IMR-90 (cell line): ENCODE measurements around the gene PPP1R16B. TPM values are rescaled to one million over a fixed set of nuclear protein-coding genes. Genes with fewer than 3 reads are reported as not detected.

Experiments
- ATAC-seq: fragments of 200-7000 bp; cut with Tn5 transposase; 2 replicates; pipeline ENCODE4 v1.9.1; 2020; ENCODE audit warnings: low read depth, mild to moderate bottlenecking, moderate library complexity
- BruUV-seq: library from RNA; stranded (reverse); fragments of 400-500 nt; replicated peaks from 2 replicates; lab custom pipeline; 2021; lab: Mats Ljungman, UMichigan
- CTCF ChIA-PET: fragments of 300-600 bp; formaldehyde crosslinking; extraction: SDS; loops from one replicate; lab custom pipeline; 2021; ENCODE audit warnings: antibody characterized with exemption; lab: Yijun Ruan, JAX
- POLR2A ChIA-PET: fragments of 300-600 bp; sonication (Branson Sonifier 250); formaldehyde crosslinking; loops from one replicate; lab custom pipeline; 2022; ENCODE audit warnings: antibody characterized with exemption; ENCODE audit not compliant: unreplicated experiment; lab: Charles Lee
- DNase-seq: peaks from one replicate; pipeline ENCODE4 v3.0.0; 2013
- H2AFZ ChIP-seq: replicated peaks from 2 replicates; pipeline ENCODE3; 2013; ENCODE audit warnings: low read length, mild to moderate bottlenecking; ENCODE audit not compliant: poor library complexity
- H2AK5ac ChIP-seq: 2 replicates; pipeline ENCODE4 v1.6.1; 2013; ENCODE audit warnings: low read depth, low read length, inconsistent platforms
- H2AK9ac ChIP-seq: replicated peaks from 2 replicates; pipeline ENCODE3; 2013; ENCODE audit warnings: mild to moderate bottlenecking, low read depth, low read length, moderate library complexity; ENCODE audit not compliant: poor library complexity
- H2BK120ac ChIP-seq: 2 replicates; pipeline ENCODE4 v1.6.1; 2013; ENCODE audit warnings: low read depth, low read length, inconsistent platforms
- H2BK15ac ChIP-seq: 3 replicates; pipeline ENCODE4 v1.6.1; 2013; ENCODE audit warnings: low read depth, low read length, inconsistent platforms
- H2BK20ac ChIP-seq: 2 replicates; pipeline ENCODE4 v1.6.1; 2013; ENCODE audit warnings: low read depth, mild to moderate bottlenecking, inconsistent platforms, low read length, moderate library complexity
- H2BK5ac ChIP-seq: 2 replicates; pipeline ENCODE4 v1.6.1; 2013; ENCODE audit warnings: mild to moderate bottlenecking, low read depth, low read length, inconsistent platforms; ENCODE audit not compliant: poor library complexity, severe bottlenecking
- H3K14ac ChIP-seq: replicated peaks from 2 replicates; pipeline ENCODE4 v1.6.1; 2013; ENCODE audit warnings: low read depth, low read length, inconsistent platforms
- H3K18ac ChIP-seq: 2 replicates; pipeline ENCODE4 v1.6.1; 2013; ENCODE audit warnings: low read depth, low read length, control low read depth
- H3K23ac ChIP-seq: 2 replicates; pipeline ENCODE4 v1.6.1; 2013; ENCODE audit warnings: low read depth, low read length, inconsistent platforms
- H3K27ac ChIP-seq: 2 replicates; pipeline ENCODE4 v1.5.1; 2013; ENCODE audit warnings: mild to moderate bottlenecking, control low read depth, low read length; ENCODE audit not compliant: insufficient read depth
- H3K27me3 ChIP-seq: 2 replicates; pipeline ENCODE4 v1.6.1; 2013; ENCODE audit warnings: low read length; ENCODE audit not compliant: control insufficient read depth, insufficient read depth
- H3K36me3 ChIP-seq: 2 replicates; pipeline ENCODE4 v1.6.1; 2013; ENCODE audit warnings: low read length, mixed read lengths; ENCODE audit not compliant: control insufficient read depth, insufficient read depth
- H3K4ac ChIP-seq: 2 replicates; pipeline ENCODE4 v1.6.1; 2013; ENCODE audit warnings: low read depth, low read length, inconsistent platforms
- H3K4me1 ChIP-seq: 2 replicates; pipeline ENCODE4 v1.6.1; 2013; ENCODE audit warnings: low read length, mixed read lengths; ENCODE audit not compliant: control insufficient read depth, insufficient read depth
- H3K4me2 ChIP-seq: 2 replicates; pipeline ENCODE4 v1.6.1; 2013; ENCODE audit warnings: low read depth, mild to moderate bottlenecking, control low read depth, low read length, moderate library complexity
- H3K4me3 ChIP-seq: 2 replicates; pipeline ENCODE4 v1.5.1; 2013; ENCODE audit warnings: low read depth, mild to moderate bottlenecking, control low read depth, low read length, moderate library complexity; ENCODE audit not compliant: insufficient read depth
- H3K56ac ChIP-seq: 2 replicates; pipeline ENCODE4 v1.6.1; 2013; ENCODE audit warnings: low read length, inconsistent platforms; ENCODE audit not compliant: insufficient read depth; ENCODE audit errors: extremely low read depth
- H3K79me1 ChIP-seq, 2 experiments: 2 replicates each; pipeline ENCODE4 v1.6.1; 2013; ENCODE audit warnings: low read length in 2 of 2, inconsistent platforms in 1 of 2, low read depth in 1 of 2
- H3K9ac ChIP-seq: 2 replicates; pipeline ENCODE4 v1.6.1; 2013; ENCODE audit warnings: low read depth, low read length, control low read depth
- H3K9me1 ChIP-seq: 2 replicates; pipeline ENCODE4 v1.6.1; 2013; ENCODE audit warnings: low read length, inconsistent platforms; ENCODE audit not compliant: insufficient read depth
- H3K9me3 ChIP-seq: 2 replicates; pipeline ENCODE4 v1.6.1; 2013; ENCODE audit warnings: low read length; ENCODE audit not compliant: control insufficient read depth, insufficient read depth
- H4K20me1 ChIP-seq: 2 replicates; pipeline ENCODE4 v1.6.1; 2013; ENCODE audit warnings: low read length, inconsistent platforms; ENCODE audit not compliant: insufficient read depth
- H4K5ac ChIP-seq: 2 replicates; pipeline ENCODE4 v1.6.1; 2013; ENCODE audit warnings: mild to moderate bottlenecking, low read depth, low read length, control low read depth
- H4K8ac ChIP-seq, 2 experiments: 2 replicates each; pipeline ENCODE4 v1.6.1; 2013; ENCODE audit warnings: low read depth in 2 of 2, low read length in 2 of 2, control low read depth in 1 of 2, inconsistent platforms in 1 of 2
- H4K91ac ChIP-seq: 2 replicates; pipeline ENCODE4 v1.6.1; 2013; ENCODE audit warnings: low read depth, low read length, inconsistent platforms; ENCODE audit not compliant: insufficient read depth
- CTCF ChIP-seq: conservative IDR thresholded peaks from 2 replicates; pipeline ENCODE4 v1.5.1; 2012; ENCODE audit warnings: mild to moderate bottlenecking, low read depth, low read length, improper control_type of control experiment
- ELK1 ChIP-seq: fragments of 150-350 bp; IDR thresholded peaks from 2 replicates; pipeline ENCODE4 v1.6.1; 2016; ENCODE audit warnings: low read depth, mild to moderate bottlenecking, low read length, moderate library complexity, borderline replicate concordance
- FOS ChIP-seq: fragments of 150-350 bp; IDR thresholded peaks from 2 replicates; pipeline ENCODE4 v1.6.1; 2016; ENCODE audit warnings: low read depth, low read length
- RAD21 ChIP-seq: IDR thresholded peaks from 2 replicates; pipeline ENCODE4 v1.6.1; 2012; ENCODE audit warnings: low read length, improper control_type of control experiment
- RCOR1 ChIP-seq: IDR thresholded peaks from 2 replicates; pipeline ENCODE4 v1.6.1; 2012; ENCODE audit warnings: mild to moderate bottlenecking, low read length, improper control_type of control experiment; ENCODE audit not compliant: insufficient replicate concordance
- SMC3 ChIP-seq: fragments of 150-350 bp; IDR thresholded peaks from 2 replicates; pipeline ENCODE4 v1.6.1; 2016; ENCODE audit warnings: low read depth, mild to moderate bottlenecking, antibody characterized with exemption, low read length, moderate library complexity
- WGBS, 2 experiments: methylation state at CpG; one replicate each; pipeline versions ENCODE4 v1.1.5 to v1.1.7; 2013; ENCODE audit warnings: missing lambda C conversion rate in 2 of 2; ENCODE audit not compliant: insufficient read length in 1 of 2; ENCODE audit errors: extremely low coverage in 2 of 2; 5-methylcytosine and 5-hydroxymethylcytosine counted together
- dilution Hi-C: fragments of 300-500 bp; cut with HindIII; formaldehyde crosslinking; loops from one replicate; pipeline ENCODE4 v1.14.3; 2018; ENCODE audit warnings: low sequenced_read_pairs; ENCODE audit not compliant: unreplicated experiment
- in situ Hi-C: fragments of 300-500 bp; cut with MboI; formaldehyde crosslinking; loops from 3 replicates; pipeline ENCODE4 v1.14.3; 2019; ENCODE audit warnings: low sequenced_read_pairs, inconsistent platforms, mixed read lengths
- intact Hi-C: fragments of 100-400 bp; cut with micrococcal nuclease; formaldehyde crosslinking; loops from 2 replicates; pipeline ENCODE4 v1.10.0; 2022
- polyA plus RNA-seq, 3 experiments: library from polyadenylated mRNA; depleted of rRNA; stranded (reverse); fragments of >200 nt; gene quantifications; 2 replicates each; pipeline ENCODE4 v1.2.3, GENCODE V29; 2012; ENCODE audit warnings: low replicate concordance in 1 of 3
- total RNA-seq: library from RNA; depleted of rRNA; stranded (reverse); fragments of >200 nt; gene quantifications from 2 replicates; pipeline ENCODE4 v1.2.3, GENCODE V29; 2012

The PPP1R16B gene
- total and polyA plus RNA-seq, 2 of the 4 experiments (the other 2 are of a cell fraction): not detected

DNA sequence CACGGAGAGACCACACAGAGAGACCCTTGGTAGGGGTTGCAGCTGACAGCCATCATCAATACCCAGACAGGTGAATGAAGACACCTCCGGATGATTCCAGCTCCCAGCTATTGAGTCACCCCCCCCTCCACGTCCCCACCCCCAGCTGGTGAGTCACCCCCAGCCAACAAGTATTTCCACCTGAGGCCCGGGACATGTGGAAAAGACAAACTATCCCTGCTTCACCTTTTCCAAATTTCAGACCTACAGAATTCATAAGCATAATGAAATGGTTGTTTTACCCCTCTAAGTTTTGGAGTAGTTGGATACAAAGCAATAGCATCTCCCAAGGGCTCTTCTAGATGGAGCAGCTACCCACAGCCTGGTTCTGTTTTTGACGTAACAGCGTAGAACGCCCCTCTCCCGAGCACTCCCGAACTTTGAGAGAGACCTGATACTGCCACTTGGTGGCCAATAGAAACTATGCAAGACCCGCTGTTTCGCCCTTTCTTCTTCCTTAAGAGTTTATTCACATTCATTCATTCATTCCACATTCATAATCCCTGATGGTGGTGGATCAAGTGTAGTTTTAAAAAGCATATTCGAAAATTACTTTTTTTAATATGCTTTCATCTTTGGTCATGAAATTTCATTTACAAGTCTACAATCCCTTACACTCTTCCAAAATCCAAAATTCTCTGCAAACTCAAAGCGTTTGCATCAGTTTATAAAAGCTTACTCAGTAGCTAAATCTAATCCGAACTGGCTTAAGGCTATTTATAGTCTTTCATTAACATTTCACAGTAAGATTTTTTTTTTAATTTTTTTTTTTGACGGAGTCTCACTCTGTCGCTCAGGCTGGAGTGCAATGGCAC lies 15.1 kb upstream of the PPP1R16B start:
- Histone ChIP-seq H3K9me3 (no peaks in the 10 kb centered on the region), H3K27ac (no peak overlapping the region), H2BK20ac (no peak overlapping the region), H2AK5ac (no peak overlapping the region), H4K8ac (no peak overlapping the region), H3K4me1 (no peaks in the 10 kb centered on the region), H2AK9ac (no peak overlapping the region), H2AFZ (no peak overlapping the region), H3K79me1 (no peaks in the 10 kb centered on the region), H2BK15ac (no peak overlapping the region), H3K23ac (no peak overlapping the region), H4K91ac (no peak overlapping the region), H4K5ac (no peak overlapping the region), H2BK5ac (no peak overlapping the region), H3K4me3 (no peak overlapping the region), H4K20me1 (no peaks in the 10 kb centered on the region), H3K14ac (no peak overlapping the region), H3K56ac (no peak overlapping the region), H3K9ac (no peak overlapping the region), H3K36me3 (no peaks in the 10 kb centered on the region), H3K9me1 (no peaks in the 10 kb centered on the region), H3K4ac (no peak overlapping the region), H3K27me3 (peaks cover 6% of the 10 kb centered on the region), H2BK120ac (no peak overlapping the region), H3K18ac (no peak overlapping the region), H3K4me2 (no peak overlapping the region)
- 9% methylated on average over 5 of the region's 16 CpGs; no CpG with 5 or more reads in 1 of the 2 experiments for WGBS, 2 experiments
- ATAC-seq: peak; percentile 75
- CTCF ChIA-PET: interaction anchor here (1.0 to 1.1 kb wide), 3 partner anchors 25 to 151 kb away, joined by 3 to 7 read pairs (median 6); no protein-coding TSS in a partner anchor
- DNase-seq: peak; percentile 38
- in situ Hi-C loops: no loop called here
- POLR2A ChIA-PET: interaction anchor here (0.7 kb wide), 1 partner anchor 1072 kb away, joined by 3 read pairs; no protein-coding TSS in a partner anchor
- no TSS peak for BruUV-seq
- intact Hi-C loops: loop anchor here (1.0 kb wide), 1 partner anchor 144 kb away; no protein-coding TSS in a partner anchor
- no peak for TF ChIP-seq ELK1
- peak; percentile 30 for TF ChIP-seq SMC3
- TF ChIP-seq FOS: no peak
- TF ChIP-seq CTCF: peak; percentile 52
- TF ChIP-seq RCOR1: no peak
- peak; percentile 34 for TF ChIP-seq RAD21
- dilution Hi-C loops: no loop called here
